Subcutaneous adipose tissue (tissue), 4 donors: ENCODE results near the gene SUMF2. TPM values are rescaled to one million over a fixed set of nuclear protein-coding genes. Genes with fewer than 3 reads are reported as not detected.

ENCODE experiments used
- CTCF ChIP-seq: fragments of 450-650 bp; IDR thresholded peaks from one replicate; pipeline ENCODE4 v1.5.1; 2016; ENCODE audit warnings: low read depth, mild to moderate bottlenecking, control low read depth, antibody characterized with exemption, moderate library complexity
- total RNA-seq, 4 donors: library from RNA; depleted of rRNA; stranded (reverse); fragments of >200 nt; gene quantifications; one replicate each; pipeline ENCODE4 v1.1.0, GENCODE V29; 2016

The SUMF2 gene
- 100 to 1,000 TPM in 3 of 4 donors, 10 to 100 TPM in 1; 79.1 to 169 (median 118) TPM for total RNA-seq

GRCh38 chr7:56063882-56064625 is at the start of gene SUMF2:
Gene SUMF2, plus strand, starts transcription at chr7:56064286. Its CDS starts 26 bp downstream, at chr7:56064312.
- TF ChIP-seq CTCF, result no peak

- TF ChIP-seq CTCF, result no peak
Observed at GRCh38 chr7:56019501-56019900, 44.6 kb upstream of the SUMF2 start.

- TF ChIP-seq CTCF, result no peak
Observed at GRCh38 chr7:56023500-56023899, 40.6 kb upstream of the SUMF2 start.

GRCh38 chr7:56026538-56026937 is 37.5 kb upstream of the SUMF2 start:
- TF ChIP-seq CTCF, result no peak

- no peak for TF ChIP-seq CTCF
Observed at GRCh38 chr7:56028942-56029630, 35.0 kb upstream of the SUMF2 start.

- no peak for TF ChIP-seq CTCF
Observed at GRCh38 chr7:56030340-56030739, 33.7 kb upstream of the SUMF2 start.

GRCh38 chr7:56033671-56034432 is 30.2 kb upstream of the SUMF2 start:
- TF ChIP-seq CTCF, result no peak
